Adrenal gland (tissue), 12 donors: Measurements from ENCODE around the gene MUC13. TPM values are rescaled to one million over a fixed set of nuclear protein-coding genes. Genes with fewer than 3 reads are reported as not detected.

Experiments
- DNase-seq, 7 donors: peaks; one replicate each; pipeline ENCODE4 v3.0.0-alpha.2; 2019 to 2020
- H3K27ac ChIP-seq, 5 donors: fragments of 200-600 bp; sonication (generic) in 4 of 5; 1 replicate in 3 of 5; 2 replicates in 2 of 5; pipeline versions ENCODE4 v1.5.1 to v1.8.0; 2016 to 2020; ENCODE audit warnings: mild to moderate bottlenecking in 1 of 5
- H3K27me3 ChIP-seq: fragments of 200-600 bp; 2 replicates; pipeline ENCODE4 v1.8.0; 2021
- H3K36me3 ChIP-seq, 2 donors: fragments of 200-600 bp; replicated peaks in 1 of 2; 1 replicate in 1 of 2; 2 replicates in 1 of 2; pipeline versions ENCODE4 v1.5.1 to v1.8.0; 2018 to 2022
- H3K4me1 ChIP-seq, 2 donors: fragments of 200-600 bp; replicated peaks in 1 of 2; 1 replicate in 1 of 2; 2 replicates in 1 of 2; pipeline versions ENCODE4 v1.5.1 to v1.8.0; 2018 to 2021
- H3K4me3 ChIP-seq, 4 donors: fragments of 200-600 bp; sonication (generic) in 3 of 4; one replicate each; pipeline ENCODE4 v1.5.1; 2016 to 2018
- H3K9me3 ChIP-seq, 3 donors: fragments of 200-600 bp; sonication (generic) in 1 of 3; replicated peaks in 1 of 3; 1 replicate in 2 of 3; 2 replicates in 1 of 3; pipeline versions ENCODE4 v1.5.1 to v1.8.0; 2016 to 2021
- POLR2A ChIP-seq, 2 donors: fragments of 450-650 bp; IDR thresholded peaks; one replicate each; pipeline ENCODE4 v1.6.1; 2017; ENCODE audit warnings: antibody characterized with exemption in 2 of 2, mild to moderate bottlenecking in 2 of 2, moderate library complexity in 1 of 2
- WGBS, 4 donors: extraction: QIAGEN DNeasy Blood & Tissue Kit in 2 of 4; methylation state at CpG; one replicate each; pipeline versions ENCODE4 v1.1.5 to v1.1.7; 2013 to 2017; 5-methylcytosine and 5-hydroxymethylcytosine counted together
- intact Hi-C, 2 donors: fragments of 100-400 bp; cut with DNase I; formaldehyde crosslinking; loops; one replicate each; pipeline versions ENCODE4 v1.14.1 to v1.15.0; 2022 to 2023
- polyA plus RNA-seq, 3 donors: library from polyadenylated mRNA; stranded (reverse); fragments of 200-250 nt in 2 of 3; fragments of 350-450 nt in 1 of 3; fragmentation: Illumina TruSeq in 1 of 3; extraction: RNeasy Lipid Tissue Mini Kit (QIAGEN cat#74804) in 1 of 3; gene quantifications; one replicate each; pipeline ENCODE4 v1.2.3, GENCODE V29; 2013 to 2014
- total RNA-seq, 9 donors: library from RNA; depleted of rRNA in 4 of 9; stranded (reverse); fragments of >200 nt in 4 of 9; fragments of 120-200 nt in 1 of 9; fragmentation: NEBNext Ultra II Directional in 1 of 9; extraction: Animal tissue kit (Norgen Biotek cat#: 25700) in 1 of 9; gene quantifications; one replicate each; pipeline versions ENCODE4 v1.1.0 to v1.2.4, GENCODE V29; 2013 to 2023
- TF ChIP-seq, protein P1 (sequence below), 6 experiments: fragments of 450-650 bp in 4 of 6; fragments of 200-600 bp in 2 of 6; sonication (generic) in 1 of 6; IDR thresholded peaks; 1 replicate in 5 of 6; 2 replicates in 1 of 6; pipeline versions ENCODE4 v1.5.1 to v1.8.0; 2016 to 2021; ENCODE audit warnings: antibody characterized with exemption in 6 of 6, mild to moderate bottlenecking in 2 of 6, moderate library complexity in 1 of 6
- donor health status: healthy with polysubstance abuse.
- donor health status: Bipolar disorder and iron deficiency.
- donor health status: DM: yes; HTN: yes; CAD: no.
- donor health status: DM: no; HTN: no; CAD: no.
- donor health status: DM: no; HTN: no; CAD: no.
- donor health status: DM: yes; HTN: yes; CAD: no.

Gene MUC13
- total and polyA plus RNA-seq, 12 donors: 0.06 to 2.6 (median 0.11) TPM; not detected in 5

DNA sequence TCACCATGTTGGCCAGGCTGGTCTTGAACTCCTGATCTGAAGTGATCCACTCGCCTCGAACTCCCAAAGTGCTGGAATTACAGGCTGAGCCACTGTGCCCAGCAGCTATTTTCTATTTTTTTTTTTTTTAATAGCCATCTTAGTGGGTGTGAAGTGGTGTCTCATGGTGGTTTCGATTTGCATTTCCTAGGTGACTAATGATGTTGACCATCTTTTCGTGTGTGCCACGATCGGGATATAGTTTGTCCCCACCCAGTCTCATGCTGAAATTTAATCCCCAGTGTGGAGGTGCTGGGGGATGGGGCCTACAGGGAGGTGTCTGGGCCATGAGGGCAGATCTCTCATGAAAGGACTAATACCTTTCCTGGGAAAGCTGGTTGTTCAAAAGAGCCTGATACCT lies 41.8 kb upstream of the MUC13 start:
- 92 to 97% (median 95%) methylated on average over 6 of the region's 6 CpGs for WGBS, 4 donors
- TF ChIP-seq, protein P1, sequence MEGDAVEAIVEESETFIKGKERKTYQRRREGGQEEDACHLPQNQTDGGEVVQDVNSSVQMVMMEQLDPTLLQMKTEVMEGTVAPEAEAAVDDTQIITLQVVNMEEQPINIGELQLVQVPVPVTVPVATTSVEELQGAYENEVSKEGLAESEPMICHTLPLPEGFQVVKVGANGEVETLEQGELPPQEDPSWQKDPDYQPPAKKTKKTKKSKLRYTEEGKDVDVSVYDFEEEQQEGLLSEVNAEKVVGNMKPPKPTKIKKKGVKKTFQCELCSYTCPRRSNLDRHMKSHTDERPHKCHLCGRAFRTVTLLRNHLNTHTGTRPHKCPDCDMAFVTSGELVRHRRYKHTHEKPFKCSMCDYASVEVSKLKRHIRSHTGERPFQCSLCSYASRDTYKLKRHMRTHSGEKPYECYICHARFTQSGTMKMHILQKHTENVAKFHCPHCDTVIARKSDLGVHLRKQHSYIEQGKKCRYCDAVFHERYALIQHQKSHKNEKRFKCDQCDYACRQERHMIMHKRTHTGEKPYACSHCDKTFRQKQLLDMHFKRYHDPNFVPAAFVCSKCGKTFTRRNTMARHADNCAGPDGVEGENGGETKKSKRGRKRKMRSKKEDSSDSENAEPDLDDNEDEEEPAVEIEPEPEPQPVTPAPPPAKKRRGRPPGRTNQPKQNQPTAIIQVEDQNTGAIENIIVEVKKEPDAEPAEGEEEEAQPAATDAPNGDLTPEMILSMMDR (IDR thresholded peaks at IDR 0.05): no peak
- TF ChIP-seq POLR2A (IDR thresholded peaks at IDR 0.05): no peak
- Histone ChIP-seq H3K27ac (no peak overlapping the region), H3K4me3 (no peak overlapping the region), H3K27me3 (no peaks in the 10 kb centered on the region), H3K36me3 (peaks cover 0 to 13% of the 10 kb centered on the region in 2 donors), H3K9me3 (no peaks in the 10 kb centered on the region), H3K4me1 (no peaks in the 10 kb centered on the region)
- no peak for DNase-seq
- intact Hi-C loops: no loop called here

DNA sequence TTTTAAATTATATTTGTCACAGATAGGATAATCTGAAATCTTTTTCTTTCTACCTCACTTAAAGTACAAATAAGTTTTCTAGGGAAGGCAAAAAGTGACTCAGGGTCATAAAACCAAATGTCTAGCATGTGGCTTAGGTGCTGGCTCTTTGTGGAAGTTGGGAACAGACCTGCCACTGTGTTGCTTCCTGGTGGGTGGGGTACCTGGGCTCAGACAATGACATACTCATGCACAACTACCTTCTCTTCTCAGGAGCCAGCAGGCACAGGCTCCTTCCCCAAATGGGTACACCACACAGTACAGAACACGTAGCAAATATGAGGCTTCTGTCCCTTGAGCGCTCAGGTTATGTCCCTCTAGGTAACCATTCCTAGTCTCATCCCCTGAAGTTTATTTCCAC lies 40.1 kb upstream of the MUC13 start:
- no peak for DNase-seq
- Histone ChIP-seq H3K36me3 (peaks cover 0 to 24% of the 10 kb centered on the region in 2 donors), H3K4me1 (no peaks in the 10 kb centered on the region), H3K27me3 (no peaks in the 10 kb centered on the region), H3K27ac (no peak overlapping the region), H3K4me3 (no peak overlapping the region), H3K9me3 (no peaks in the 10 kb centered on the region)
- TF ChIP-seq POLR2A (IDR thresholded peaks at IDR 0.05): no peak
- TF ChIP-seq, protein P1 (IDR thresholded peaks at IDR 0.05): no peak
- intact Hi-C loops: no loop called here
- WGBS, 4 donors: 94 to 100% (median 98%) methylated on average over 2 of the region's 2 CpGs

DNA sequence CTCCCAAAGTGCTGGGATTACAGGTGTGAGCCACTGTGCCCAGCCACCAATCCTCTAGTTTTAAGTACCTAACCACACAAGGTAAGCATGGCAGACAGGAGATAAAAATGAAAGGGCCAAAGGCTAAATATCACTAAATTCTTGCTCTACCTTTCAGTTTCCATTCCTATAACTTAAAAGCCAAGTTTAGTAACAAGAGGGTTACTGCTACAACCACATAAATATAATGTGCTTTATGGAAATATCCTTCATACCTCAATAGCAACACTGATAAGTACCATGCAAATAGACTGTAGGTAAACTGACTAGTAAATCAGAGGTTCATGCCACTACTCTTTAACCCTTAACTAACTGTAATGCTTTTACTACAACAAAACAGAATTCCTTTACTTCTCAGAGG lies 38.7 kb upstream of the MUC13 start:
- Histone ChIP-seq H3K9me3 (no peaks in the 10 kb centered on the region), H3K36me3 (peaks cover 0 to 29% of the 10 kb centered on the region in 2 donors), H3K4me1 (no peaks in the 10 kb centered on the region), H3K27ac (no peak overlapping the region), H3K27me3 (no peaks in the 10 kb centered on the region), H3K4me3 (no peak overlapping the region)
- DNase-seq: no peak
- intact Hi-C loops: no loop called here
- TF ChIP-seq POLR2A (IDR thresholded peaks at IDR 0.05): no peak
- TF ChIP-seq, protein P1 (IDR thresholded peaks at IDR 0.05): no peak

DNA sequence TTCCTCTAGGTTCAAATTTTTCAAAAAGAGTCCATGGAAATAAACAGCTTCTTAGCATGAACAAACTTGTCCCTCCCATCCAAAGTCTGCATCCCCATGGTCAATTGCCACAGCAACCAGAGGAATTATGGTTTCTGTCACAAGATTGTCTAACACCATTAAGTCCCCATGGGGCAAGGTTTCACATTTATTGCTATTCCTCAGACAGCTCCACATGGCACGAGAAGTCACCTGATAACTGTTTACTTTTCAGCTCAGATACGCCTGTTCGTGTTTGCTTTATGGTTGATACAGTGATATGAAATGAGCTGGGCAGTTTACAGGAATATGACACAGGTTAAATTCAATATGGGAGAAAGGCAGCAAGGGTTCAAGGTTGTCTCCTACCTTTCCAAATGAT lies 37.9 kb upstream of the MUC13 start:
- Histone ChIP-seq H3K4me1 (no peaks in the 10 kb centered on the region), H3K27ac (no peak overlapping the region), H3K9me3 (no peaks in the 10 kb centered on the region), H3K27me3 (no peaks in the 10 kb centered on the region), H3K4me3 (no peak overlapping the region), H3K36me3 (peaks cover 0 to 29% of the 10 kb centered on the region in 2 donors)
- WGBS, 4 donors: 91 to 95% (median 93%) methylated on average over 3 of the region's 3 CpGs
- TF ChIP-seq, protein P1 (IDR thresholded peaks at IDR 0.05): no peak
- no peak for TF ChIP-seq POLR2A (IDR thresholded peaks at IDR 0.05)
- no peak for DNase-seq
- intact Hi-C loops: no loop called here
